Measurements from ENCODE around the gene SERTM2.
"Not testable (repeated sequence)": the region's sequence is repeated elsewhere in the genome, so short reads cannot be mapped to it uniquely, and the experiment has no call there.

Gene SERTM2

DNA sequence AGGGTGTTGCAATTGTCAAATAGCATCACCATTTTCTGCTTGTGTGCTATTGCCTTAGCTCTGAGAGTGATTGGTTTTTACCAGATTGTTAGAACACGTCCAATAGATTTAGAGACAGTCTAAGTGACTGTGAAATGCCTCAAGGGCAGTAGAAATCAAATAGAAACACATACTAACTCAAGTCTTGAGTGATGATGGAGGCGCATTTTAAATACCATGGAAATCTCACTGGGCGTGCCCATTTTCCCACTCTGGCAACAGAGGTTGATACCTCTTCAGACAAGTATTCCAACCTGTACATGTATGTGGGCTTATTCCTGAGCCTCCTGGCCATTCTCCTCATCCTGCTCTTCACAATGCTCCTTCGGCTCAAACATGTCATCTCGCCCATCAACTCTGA, 7.2 kb downstream of the SERTM2 start:
- H3K9me3 Mint-ChIP-seq, result no peaks in the 10 kb centered on the region
- H3K4me3 Mint-ChIP-seq, result no peak overlapping the region
- no peaks in the 10 kb centered on the region for H3K4me1 Mint-ChIP-seq
- H3K27ac Mint-ChIP-seq, result no peak overlapping the region
- no peaks in the 10 kb centered on the region for H3K36me3 Mint-ChIP-seq
- H3K27me3 Mint-ChIP-seq, result no peaks in the 10 kb centered on the region
- ATAC-seq, result no peak

GRCh38 chrX:111519215-111519614, 7.8 kb downstream of the SERTM2 start:
- no peaks in the 10 kb centered on the region for H3K36me3 Mint-ChIP-seq
- no peaks in the 10 kb centered on the region for H3K4me1 Mint-ChIP-seq
- no peak overlapping the region for H3K27ac Mint-ChIP-seq
- H3K9me3 Mint-ChIP-seq, result no peaks in the 10 kb centered on the region
- H3K27me3 Mint-ChIP-seq, result no peaks in the 10 kb centered on the region
- no peak overlapping the region for H3K4me3 Mint-ChIP-seq
- no peak for ATAC-seq

- Mint-ChIP-seq H3K9me3 (no peaks in the 10 kb centered on the region), H3K27me3 (no peaks in the 10 kb centered on the region), H3K36me3 (no peaks in the 10 kb centered on the region), H3K4me1 (no peaks in the 10 kb centered on the region), H3K27ac (no peak overlapping the region), H3K4me3 (no peak overlapping the region)
- no peak for ATAC-seq
These were observed 9.1 kb downstream of the SERTM2 start for GRCh38 chrX:111520506-111520905.

GRCh38 chrX:111521169-111521568, 9.7 kb downstream of the SERTM2 start:
- no peaks in the 10 kb centered on the region for H3K9me3 Mint-ChIP-seq
- H3K27ac Mint-ChIP-seq, result no peak overlapping the region
- H3K4me1 Mint-ChIP-seq, result no peaks in the 10 kb centered on the region
- H3K27me3 Mint-ChIP-seq, result no peaks in the 10 kb centered on the region
- no peaks in the 10 kb centered on the region for H3K36me3 Mint-ChIP-seq
- ATAC-seq, result no peak
- H3K4me3 Mint-ChIP-seq, result no peak overlapping the region

DNA sequence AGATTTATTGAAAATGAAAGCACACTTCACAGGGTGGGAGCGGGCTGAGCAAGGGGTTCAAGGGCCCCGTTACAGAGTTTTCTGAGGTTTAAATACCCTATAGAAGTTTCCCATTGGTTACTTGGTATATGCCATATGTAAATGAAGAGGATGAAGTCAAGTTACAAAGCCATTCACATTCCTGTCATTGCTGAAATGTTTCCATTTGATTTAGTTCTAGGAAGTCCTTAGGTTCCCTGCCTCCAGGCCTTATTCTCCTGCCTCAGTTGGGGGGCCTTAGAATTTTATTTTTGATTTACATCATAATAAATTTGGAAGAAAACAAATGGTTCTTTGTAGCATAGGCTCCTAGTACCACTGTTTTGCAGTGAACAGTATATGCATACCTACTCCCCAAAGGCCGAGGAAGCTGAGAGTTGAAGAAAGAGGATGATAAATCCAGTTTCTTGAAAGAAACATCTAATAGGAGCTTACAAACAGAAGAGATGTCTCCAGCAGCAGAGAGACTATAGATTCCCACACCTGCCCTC, 31.8 kb downstream of the SERTM2 start:
- H3K9me3 Mint-ChIP-seq, result no peaks in the 10 kb centered on the region
- no peak for ATAC-seq
- H3K36me3 Mint-ChIP-seq, result no peaks in the 10 kb centered on the region
- H3K4me1 Mint-ChIP-seq, result no peaks in the 10 kb centered on the region
- H3K27me3 Mint-ChIP-seq, result no peaks in the 10 kb centered on the region
- H3K27ac Mint-ChIP-seq, result no peak overlapping the region
- H3K4me3 Mint-ChIP-seq, result no peak overlapping the region

DNA sequence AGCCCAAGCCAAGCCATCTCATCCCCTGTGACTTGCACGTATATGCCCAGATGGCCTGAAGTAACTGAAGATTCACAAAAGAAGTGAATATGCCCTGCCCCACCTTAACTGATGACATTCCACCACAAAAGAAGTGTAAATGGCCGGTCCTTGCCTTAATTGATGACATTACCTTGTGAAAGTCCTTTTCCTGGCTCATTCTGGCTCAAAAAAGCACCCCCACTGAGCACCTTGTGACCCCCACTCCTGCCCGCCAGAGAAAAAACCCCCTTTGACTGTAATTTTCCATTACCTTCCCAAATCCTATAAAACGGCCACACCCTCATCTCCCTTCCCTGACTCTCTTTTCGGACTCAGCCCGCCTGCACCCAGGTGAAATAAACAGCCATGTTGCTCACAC, 37.8 kb downstream of the SERTM2 start:
- not testable (repeated sequence) for H3K27ac Mint-ChIP-seq, H3K27me3 Mint-ChIP-seq, H3K9me3 Mint-ChIP-seq, H3K4me3 Mint-ChIP-seq, H3K36me3 Mint-ChIP-seq, H3K4me1 Mint-ChIP-seq, ATAC-seq

- H3K4me1 Mint-ChIP-seq, result no peaks in the 10 kb centered on the region
- H3K4me3 Mint-ChIP-seq, result no peak overlapping the region
- ATAC-seq, result no peak
- H3K27me3 Mint-ChIP-seq, result no peaks in the 10 kb centered on the region
- no peaks in the 10 kb centered on the region for H3K9me3 Mint-ChIP-seq
- H3K36me3 Mint-ChIP-seq, result no peaks in the 10 kb centered on the region
- no peak overlapping the region for H3K27ac Mint-ChIP-seq
These were observed 44.0 kb downstream of the SERTM2 start for GRCh38 chrX:111555406-111555958.

DNA sequence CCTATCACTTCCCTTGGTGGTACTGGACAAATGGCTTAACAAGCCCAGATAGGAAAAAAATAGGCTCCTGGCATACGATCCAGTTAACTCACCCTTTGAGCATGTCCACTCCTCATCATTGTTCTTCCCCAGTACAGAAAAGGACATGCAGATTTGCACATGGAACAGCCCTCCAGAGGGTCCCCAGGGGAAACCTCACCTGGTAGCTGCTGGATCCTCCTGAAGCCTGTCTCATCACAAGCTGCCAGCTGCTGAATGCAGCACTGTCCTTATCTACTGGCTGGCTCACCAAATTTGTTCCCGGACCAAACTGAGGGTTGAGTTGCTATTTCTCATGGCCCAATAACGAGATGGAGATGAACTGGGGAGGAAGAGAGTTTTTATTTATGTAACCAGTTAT, 49.4 kb downstream of the SERTM2 start:
- ATAC-seq, result no peak
- H3K27ac Mint-ChIP-seq, result no peak overlapping the region
- no peaks in the 10 kb centered on the region for H3K27me3 Mint-ChIP-seq
- no peaks in the 10 kb centered on the region for H3K9me3 Mint-ChIP-seq
- H3K4me1 Mint-ChIP-seq, result no peaks in the 10 kb centered on the region
- H3K36me3 Mint-ChIP-seq, result no peaks in the 10 kb centered on the region
- H3K4me3 Mint-ChIP-seq, result no peak overlapping the region

DNA sequence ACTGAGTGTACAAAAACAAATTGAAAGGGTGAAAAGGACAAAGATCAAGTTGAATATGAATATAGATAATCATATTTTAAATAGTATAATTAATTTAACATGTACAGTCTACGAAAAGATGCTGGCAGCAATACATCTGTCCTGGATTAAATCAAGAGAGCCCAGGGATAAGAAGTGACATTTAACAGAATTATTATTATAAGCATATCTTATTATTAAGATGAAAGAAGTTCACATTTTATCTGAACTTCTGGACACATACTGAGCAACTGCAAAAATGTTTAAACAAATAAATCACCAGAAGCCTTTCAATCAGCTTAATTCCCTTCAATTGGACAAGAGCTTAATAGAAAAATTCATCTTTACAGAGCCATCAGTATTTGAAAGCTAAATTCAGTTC, 50.4 kb downstream of the SERTM2 start:
- no peaks in the 10 kb centered on the region for H3K27me3 Mint-ChIP-seq
- H3K9me3 Mint-ChIP-seq, result no peaks in the 10 kb centered on the region
- H3K4me1 Mint-ChIP-seq, result no peaks in the 10 kb centered on the region
- no peak overlapping the region for H3K27ac Mint-ChIP-seq
- no peaks in the 10 kb centered on the region for H3K36me3 Mint-ChIP-seq
- no peak overlapping the region for H3K4me3 Mint-ChIP-seq
- no peak for ATAC-seq

- Mint-ChIP-seq H3K4me1 (no peaks in the 10 kb centered on the region), H3K27ac (no peak overlapping the region), H3K4me3 (no peak overlapping the region), H3K27me3 (no peaks in the 10 kb centered on the region), H3K36me3 (no peaks in the 10 kb centered on the region), H3K9me3 (no peaks in the 10 kb centered on the region)
- no peak for ATAC-seq
These were observed 56.3 kb downstream of the SERTM2 start for GRCh38 chrX:111567542-111568255.

DNA sequence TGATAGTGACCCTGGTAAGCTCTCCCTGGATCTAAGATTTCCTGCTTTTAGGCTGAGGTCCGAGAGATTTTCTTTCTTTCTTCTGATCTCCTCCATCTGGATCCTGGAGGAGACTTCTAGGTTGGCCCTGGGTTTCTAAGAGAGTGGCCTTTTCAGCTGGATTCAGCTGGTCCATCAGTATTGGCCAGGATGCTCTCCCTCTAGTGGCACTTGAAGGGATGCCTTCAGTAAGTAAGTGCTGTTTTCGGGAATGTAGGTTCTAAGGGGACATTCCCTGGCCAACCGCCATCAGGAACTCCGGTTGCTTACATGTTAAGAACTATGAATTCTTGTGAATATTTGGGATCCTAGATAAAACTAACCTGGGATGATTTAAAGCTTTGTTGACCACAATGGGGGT, 56.9 kb downstream of the SERTM2 start:
- ATAC-seq, result no peak
- no peak overlapping the region for H3K27ac Mint-ChIP-seq
- H3K9me3 Mint-ChIP-seq, result no peaks in the 10 kb centered on the region

GRCh38 chrX:111568817-111569216, 57.4 kb downstream of the SERTM2 start:
- Mint-ChIP-seq H3K4me3 (no peak overlapping the region), H3K4me1 (no peaks in the 10 kb centered on the region), H3K27ac (no peak overlapping the region), H3K9me3 (no peaks in the 10 kb centered on the region), H3K27me3 (no peaks in the 10 kb centered on the region), H3K36me3 (no peaks in the 10 kb centered on the region)
- no peak for ATAC-seq

More for the DNA sequence above, 56.9 kb downstream of the SERTM2 start:
- Mint-ChIP-seq H3K4me1 (no peaks in the 10 kb centered on the region), H3K36me3 (no peaks in the 10 kb centered on the region), H3K27me3 (no peaks in the 10 kb centered on the region), H3K4me3 (no peak overlapping the region)

All from stimulated activated memory B cell treated with anti-CD40 and anti-IgM and Interleukin-4, amounts not matched to agents 10 μg/mL and 1 μg/mL and 100 μg/mL, for 72 hours (primary cell).